Activated CD4-positive, alpha-beta T cell treated with anti-CD3 and anti-CD28 coated beads, Interleukin-2, Interleukin-4, amounts not matched to agents 100 ng/mL and 50 ng/mL, durations not matched to agents 16 hours and 8 hours (primary cell): ENCODE data around the gene DUSP11.
"Not testable (repeated sequence)": the region's sequence is repeated elsewhere in the genome, so short reads cannot be mapped to it uniquely, and the experiment has no call there.

Experiments
- DNase-seq: peaks from one replicate; pipeline ENCODE4 v3.0.0-alpha.2; 2020; ENCODE audit warnings: low spot score

The DUSP11 gene

DNA sequence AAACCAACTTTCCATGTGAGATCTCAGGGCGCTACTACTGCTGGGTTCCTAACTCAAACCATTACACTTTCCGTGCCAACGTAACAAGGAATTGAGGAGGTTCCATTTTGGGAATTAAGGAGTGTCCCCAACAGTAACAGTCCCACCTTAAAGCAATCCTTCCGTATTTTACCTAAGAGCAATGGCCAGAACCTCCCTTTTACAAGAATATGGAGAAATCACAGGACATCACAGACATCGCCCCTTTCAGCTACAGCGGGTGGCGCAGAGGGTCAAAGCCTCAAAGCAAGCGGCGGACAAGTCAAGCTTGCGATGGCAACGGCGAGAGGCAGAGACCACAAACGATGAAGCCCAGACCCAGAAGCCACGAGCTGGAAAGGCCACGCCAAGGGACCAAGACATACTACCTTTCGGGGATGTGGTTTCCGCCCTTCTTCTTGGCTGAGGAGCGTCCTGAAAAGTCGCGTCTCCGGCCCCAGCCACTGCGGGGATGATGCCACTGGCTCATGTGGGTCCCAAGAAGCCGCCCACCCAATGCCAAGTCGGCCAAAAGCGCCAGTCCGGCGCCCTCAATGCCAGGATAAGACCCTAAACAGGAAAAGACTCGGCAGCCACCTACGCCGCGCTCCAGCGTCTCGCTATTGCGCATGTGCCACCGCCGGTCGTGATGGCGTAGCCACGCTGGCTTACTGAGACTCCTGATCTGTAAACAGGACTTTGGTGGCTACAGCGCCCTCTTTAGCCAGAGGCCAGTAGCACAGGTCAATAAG lies at the start of gene DUSP11:
DUSP11 (minus strand) TSS at position 637 of the 770 bp plus-strand sequence; CDS start at position 508, 129 bp downstream.
- DNase-seq, result peak; percentile 98

DNA sequence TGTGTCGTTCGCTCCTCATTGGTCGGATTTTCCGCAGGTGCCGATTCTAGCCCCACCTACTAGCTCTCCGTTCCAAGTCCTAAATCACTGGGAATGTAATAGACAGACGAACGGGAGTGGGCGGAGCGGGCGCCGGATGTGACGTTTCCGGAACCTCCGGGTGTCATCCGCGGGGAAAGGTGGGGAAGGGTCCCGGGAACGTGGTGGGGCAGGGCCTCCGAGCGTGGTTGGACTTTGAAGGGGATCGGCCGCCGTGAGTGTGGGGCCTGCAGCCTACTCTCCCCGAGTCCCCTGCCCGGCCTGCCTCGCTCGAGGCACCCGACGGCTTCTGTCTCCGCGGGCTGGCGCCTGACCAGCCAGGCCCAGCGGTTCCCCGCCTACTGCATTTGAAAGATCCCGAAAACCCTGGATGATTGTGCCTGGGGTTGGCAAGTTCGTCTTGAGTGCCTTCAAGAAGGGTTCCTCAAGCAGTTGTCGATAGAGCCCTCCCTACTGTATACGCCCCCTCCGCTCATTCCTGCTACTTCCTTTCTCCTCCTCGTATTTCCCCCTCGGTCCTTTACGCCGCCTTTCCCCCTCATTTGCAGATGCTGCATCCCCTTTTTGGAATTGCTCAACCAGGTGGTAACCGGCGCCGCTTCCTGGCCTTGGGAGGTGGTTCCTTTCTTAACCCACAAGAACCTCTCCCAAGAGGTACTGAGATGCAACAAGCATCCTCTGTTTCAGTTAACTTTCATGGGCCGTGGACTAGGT lies 49.1 kb upstream of the DUSP11 start, which contains the start of gene STAMBP:
STAMBP (plus strand) TSS at position 144 of the 753 bp plus-strand sequence. CDS start 1,896 bp downstream, outside the sequence.
- DNase-seq, result peak; percentile 96

DNA sequence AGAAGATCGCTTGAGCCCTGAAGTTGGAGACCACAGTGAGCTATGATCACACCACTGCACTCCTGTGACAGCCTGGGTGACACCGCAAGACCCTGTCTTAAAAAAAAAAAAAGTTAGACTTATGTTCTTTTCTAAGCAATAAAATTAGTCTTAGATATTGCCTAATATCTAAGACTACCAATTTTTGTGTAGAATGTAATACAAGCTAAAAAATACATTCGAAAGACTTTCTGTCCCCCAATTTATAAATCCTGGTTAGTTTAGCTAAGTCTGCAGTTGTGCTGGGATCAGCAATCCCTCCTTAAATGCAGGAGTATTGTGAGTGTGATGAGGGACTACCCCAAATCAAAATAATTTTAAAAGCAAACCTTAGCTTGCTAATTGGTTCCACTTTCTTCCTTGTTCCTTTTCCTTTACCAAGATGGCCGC lies 48.5 kb upstream of the DUSP11 start:
- no peak for DNase-seq

DNA sequence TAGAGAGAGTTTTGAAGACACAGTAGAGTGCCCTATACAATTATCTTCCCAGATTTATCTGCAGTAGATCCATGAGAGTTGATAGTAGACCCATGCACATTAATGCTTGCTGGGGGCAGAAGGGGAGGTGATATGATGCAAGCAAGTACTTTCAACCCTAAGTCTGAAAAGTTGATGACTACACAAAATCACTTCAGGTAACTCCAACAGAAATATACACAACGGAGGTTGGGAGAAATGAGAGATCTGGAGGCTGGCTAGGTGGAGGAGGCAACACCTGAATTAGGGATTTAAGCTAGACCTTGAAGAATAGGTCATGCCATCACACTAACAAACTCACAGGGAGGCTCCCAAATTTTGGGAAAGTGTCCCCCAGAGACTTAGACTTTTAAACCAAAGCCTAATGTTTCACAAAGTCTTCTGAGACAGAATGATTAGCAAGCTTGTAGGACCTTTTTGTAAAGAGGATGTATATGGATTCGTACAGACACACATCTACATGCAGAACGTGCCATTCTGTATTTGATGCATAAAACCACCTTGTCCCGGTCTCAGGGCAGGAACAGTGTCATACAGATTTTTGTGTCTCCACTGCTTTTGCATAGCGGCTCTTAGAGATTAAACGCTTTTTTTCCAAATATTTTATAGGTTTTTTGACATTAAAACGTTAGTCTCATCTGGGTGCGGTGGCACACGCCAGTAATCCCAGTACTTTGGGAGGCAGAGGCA lies 47.9 kb upstream of the DUSP11 start:
- no peak for DNase-seq

DNA sequence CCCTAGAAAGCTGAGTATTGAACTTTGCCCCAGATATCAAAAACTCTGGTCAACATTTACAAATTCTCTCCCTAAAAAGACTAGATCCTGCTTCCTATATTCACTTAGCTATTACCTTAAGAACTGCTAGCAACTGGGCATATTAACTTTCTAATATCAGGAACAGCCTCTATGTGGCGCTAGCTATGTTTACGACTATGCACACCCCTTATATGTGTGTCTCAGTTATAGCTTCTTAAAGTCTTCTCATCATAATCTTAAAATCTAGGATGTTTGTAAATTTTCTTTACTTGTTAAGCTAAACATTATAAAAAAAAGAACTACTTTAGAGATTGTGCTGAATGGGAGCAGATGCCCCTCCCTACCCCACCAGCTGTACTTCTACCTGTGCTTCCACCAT lies 47.1 kb upstream of the DUSP11 start:
- peak; percentile 33 for DNase-seq

DNA sequence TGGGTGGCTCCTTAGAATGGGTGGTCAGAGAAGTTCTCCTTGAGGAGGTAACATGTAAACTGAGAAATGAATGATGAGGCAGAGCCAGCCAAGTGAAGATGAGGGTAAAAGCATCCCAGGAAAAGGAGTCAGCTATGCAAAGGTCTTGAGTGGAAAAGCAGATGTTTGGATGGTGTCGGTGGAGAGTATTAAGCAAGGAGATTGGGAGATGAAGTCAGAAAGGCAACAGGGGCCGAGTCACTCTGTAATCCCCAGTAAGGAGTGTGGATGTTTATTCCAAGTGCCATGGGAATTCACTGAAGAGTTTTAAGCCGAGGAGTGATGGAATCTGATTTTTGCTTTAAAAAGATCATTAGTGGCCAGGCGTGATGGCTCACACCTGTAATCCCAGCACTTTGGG lies 45.5 kb upstream of the DUSP11 start:
- no peak for DNase-seq

DNA sequence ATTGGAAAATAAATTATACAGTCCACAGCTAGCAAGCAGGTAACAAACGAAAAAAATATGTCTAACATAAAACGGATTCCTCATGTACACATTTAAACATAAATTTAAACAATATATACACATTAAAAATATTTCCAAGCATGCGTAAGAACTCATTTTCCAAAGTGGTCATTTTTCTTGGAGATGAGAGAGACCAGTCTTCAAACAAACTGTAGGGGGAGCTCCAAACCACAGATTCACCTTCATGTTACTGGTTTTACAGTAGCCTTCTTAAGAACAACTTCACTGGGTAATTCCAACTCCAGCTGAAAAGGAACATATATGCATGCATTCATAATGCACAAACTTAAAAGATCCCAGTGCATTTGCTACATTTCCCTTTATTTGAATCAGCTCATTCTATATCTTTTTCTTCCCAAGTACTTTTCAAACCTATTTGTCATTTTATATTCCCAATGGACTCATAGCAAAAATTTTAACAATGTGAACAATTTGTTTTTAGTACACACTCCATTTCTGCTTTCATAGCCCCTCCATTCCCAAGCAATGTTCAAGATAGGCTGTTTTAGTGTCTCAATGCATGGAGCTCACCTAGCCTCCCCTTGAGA lies 44.1 kb upstream of the DUSP11 start:
- peak; percentile 63 for DNase-seq

DNA sequence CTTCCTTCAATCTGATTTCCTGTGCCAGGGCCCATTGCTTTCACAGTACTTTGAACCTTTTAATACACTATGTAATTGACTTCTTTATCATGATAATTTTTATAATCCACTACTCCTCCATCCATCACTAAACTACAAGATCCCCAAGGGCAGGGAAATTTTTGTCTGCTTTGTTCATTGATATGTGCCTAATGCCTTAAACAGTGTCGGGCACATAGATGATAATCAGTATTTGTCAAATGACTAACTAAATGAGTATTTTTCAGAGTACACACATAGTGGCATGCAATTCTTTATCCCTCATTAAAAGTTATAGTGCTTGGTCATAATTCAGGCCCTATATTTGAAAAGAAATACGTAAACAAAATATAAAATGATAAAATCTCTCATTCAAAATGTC lies 43.5 kb upstream of the DUSP11 start:
- DNase-seq, result no peak

DNA sequence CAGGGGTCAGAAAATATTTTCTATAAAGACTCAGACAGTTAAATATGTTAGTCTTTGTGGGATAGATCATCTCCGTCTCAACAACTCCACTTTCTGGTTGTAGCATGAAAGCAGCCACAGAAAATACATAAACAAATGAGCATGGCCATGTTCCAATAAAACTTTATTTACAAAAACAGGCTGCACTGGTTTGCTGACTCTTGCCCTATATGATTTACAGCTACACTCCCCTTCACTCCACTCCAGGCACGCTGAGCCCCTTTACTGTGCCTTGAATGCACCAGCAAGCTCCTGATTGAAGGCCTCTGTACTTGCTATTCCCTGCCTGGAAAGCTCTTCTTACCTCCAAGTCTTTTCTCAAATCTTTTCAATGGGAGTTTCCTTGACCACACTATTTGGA lies 43.1 kb upstream of the DUSP11 start:
- DNase-seq, result no peak

DNA sequence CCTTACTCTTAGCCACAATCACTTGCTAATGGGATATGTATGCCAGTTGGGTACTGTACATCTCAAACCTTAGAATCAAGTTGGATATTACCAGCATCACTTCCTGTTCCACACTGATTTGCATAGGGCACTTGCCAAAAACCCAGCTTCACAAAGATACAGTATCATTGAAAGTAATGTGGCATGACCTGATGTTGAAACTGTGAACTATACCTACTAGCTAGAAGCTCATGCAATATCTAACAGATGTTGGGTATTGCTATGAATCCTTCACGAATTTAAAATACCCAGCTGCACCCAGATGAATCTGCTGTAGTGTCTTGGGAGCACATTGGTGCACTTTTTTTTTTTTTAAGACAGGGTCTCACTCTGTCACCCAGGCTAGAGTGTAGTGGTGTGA lies 42.4 kb upstream of the DUSP11 start:
- DNase-seq, result peak; percentile 31

DNA sequence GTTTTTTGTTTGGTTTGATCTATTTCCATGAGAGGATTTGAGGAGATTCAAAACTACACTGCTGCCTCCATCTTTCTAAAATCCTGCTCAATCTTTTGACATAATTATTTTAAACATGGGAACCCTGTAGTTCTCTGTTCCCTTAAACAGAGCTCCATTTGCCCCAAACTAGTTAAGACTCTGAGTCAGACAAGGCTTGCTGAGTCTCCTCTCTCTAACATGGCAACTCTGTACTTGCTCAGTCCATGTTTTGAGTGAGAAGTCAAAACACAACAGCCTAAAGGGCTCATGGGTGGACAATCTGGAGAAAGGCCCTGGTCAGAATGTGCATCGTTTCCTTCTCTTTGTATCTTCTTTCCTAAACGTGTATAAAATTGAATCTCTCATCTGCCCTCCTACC lies 41.8 kb upstream of the DUSP11 start:
- no peak for DNase-seq

DNA sequence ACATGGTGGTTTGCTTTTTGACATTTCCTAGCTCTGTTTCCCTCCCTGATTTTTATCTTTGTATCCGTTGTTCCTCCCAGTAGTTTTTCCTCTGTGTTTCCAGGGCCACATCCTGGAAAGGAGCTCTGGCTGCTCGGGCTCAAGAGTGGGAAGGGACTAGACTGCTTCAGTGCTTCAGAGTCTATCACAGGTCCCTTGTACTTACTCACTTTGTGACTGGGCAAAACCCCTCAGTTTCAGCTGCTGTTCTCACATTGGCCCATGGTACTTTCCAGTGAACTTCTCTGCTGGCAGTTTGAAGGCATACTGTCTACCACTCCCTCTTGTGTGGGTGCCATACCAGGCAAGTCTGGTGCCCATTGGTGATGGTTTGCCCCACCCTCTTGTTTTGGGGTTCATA lies 41.3 kb upstream of the DUSP11 start:
- peak; percentile 62 for DNase-seq

DNA sequence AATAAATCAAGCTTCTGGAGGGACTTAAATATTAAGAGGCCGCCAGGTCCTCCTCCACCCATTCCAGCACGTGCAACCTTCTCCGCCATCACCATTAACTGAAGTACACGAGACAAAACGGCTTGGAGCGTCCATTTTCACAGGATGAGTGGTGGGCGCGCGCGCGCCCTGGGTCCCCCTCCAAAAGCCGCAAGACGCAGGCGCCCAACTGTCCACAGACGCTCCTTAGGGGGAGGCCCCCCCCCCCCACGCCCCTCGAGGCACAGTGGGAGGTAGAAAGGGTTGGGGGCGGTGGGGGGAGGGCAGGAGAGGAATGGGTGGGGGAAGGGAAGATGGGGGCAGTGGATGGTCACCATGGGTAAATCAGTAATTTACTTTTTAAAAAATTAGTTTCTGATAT lies 38.4 kb upstream of the DUSP11 start:
- DNase-seq, result no peak

DNA sequence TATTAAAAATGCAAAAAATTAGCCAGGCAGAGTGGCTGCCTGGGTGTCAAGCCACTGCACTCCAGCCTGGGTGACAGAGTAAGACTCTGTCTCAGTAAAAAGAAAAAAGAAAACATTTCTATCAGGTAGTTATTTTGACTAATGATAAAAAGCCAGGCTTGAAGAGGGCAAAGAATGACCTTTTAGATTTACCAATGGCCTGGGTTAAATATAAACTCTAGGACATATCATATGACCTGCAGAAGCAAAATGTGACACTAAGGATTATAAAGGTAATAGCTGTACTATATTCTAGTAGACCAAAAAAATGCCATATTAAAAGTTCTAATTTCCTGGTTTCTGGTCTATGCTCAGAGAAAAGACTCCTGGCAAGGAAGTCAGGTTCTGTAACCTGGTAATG lies 32.7 kb upstream of the DUSP11 start:
- DNase-seq, result no peak

DNA sequence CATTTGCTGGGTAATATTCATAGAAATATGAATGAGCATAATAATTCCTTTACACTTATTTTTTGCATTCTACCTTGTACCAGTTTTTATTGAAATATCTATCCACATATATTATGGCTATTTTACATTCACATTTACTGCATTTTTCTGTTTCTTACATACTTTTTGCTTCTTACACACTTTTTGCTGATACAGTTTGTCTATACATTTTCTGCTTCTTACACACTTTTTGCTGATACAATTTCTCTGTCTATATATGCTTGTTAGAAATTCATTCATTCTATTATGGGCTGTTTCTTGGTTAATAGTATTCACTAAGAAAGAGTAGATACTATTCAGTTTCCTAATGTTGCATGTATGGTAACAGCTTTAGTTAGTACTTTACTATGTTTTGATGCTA lies 32.0 kb upstream of the DUSP11 start:
- no peak for DNase-seq

DNA sequence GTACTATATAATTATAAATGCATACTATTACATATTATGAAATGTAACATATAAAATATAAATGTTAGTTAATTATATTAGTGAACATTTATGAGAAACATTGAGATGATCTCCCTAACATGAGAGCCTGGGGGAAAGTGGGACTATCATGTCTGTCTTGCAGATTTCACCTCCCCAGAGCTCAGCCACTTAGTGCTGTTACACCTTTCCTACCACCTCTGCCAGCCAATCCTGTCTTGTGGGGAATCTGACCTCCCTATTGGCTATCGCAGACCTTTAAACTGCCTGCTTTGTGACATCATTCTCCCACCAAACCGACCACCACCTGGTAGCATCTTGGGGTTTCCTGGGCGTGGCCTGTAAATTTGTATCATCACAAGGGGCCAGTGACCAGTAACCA lies 4.0 kb upstream of the DUSP11 start, which contains the start of gene C2orf78:
C2orf78 (plus strand) TSS at position 301 of the 400 bp plus-strand sequence. CDS start 127 bp downstream, outside the sequence.
- not testable (repeated sequence) for DNase-seq

DNA sequence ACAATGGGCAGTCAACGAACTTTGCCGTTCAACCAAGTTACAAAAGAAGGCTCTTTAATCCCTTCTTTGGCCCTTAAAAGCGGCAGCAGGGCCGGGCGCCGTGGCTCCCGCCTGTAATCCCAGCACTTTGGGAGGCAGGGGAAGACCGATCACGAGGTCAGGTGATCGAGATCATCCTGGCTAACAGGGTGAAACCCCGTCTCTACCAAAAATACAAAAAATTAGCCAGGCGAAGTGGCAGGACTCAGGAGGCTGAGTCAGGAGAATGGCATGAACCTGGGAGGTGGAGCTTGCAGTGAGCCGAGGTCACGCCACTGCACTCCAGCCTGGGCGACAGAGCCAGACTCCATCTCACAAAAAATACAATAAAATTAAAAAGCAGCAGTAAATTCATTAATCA lies 3.5 kb upstream of the DUSP11 start:
- not testable (repeated sequence) for DNase-seq

DNA sequence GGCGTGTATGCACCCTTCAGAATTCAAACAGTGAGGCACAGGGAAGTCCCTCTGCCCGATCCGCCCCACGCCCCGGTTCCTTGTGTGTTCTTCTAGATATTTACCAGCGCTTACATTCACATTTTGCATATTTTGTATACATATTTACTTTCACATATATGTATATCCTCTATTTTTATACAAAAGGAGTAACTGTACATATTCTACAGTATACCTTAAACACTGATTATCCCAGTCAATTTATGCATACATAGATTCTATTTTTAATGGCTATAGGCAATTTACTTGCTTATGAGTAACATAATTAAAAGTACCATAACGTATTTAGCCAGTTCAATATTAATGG lies 307 bp upstream of the DUSP11 start:
- DNase-seq, result no peak

DNA sequence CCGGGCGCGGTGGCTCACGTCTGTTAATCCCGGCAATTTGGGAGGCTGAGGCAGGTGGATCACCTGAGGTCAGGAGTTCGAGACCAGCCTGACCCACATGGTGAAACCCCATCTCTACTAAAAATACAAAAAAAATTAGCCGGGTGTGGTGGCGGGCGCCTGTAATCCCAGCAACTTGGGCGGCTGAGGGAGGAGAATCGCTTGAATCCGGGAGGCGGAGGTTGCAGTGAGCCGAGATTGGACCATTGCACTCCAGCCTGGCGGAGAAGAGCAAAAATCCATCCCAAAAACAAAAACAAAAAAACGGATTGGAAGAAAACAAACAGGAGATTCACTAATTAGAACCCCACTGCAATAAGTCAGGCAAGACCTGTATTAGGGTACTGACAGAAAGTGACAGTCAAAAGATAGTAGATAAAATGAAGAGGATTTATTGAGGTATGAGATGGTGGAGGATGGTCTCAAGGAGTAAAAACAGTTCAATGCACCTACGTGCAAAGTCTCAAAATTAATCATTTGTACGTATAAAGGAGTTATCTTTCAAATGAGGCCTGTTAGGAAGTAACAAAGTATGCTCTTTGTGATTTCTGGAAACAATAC lies 936 bp downstream of the DUSP11 start:
- not testable (repeated sequence) for DNase-seq

DNA sequence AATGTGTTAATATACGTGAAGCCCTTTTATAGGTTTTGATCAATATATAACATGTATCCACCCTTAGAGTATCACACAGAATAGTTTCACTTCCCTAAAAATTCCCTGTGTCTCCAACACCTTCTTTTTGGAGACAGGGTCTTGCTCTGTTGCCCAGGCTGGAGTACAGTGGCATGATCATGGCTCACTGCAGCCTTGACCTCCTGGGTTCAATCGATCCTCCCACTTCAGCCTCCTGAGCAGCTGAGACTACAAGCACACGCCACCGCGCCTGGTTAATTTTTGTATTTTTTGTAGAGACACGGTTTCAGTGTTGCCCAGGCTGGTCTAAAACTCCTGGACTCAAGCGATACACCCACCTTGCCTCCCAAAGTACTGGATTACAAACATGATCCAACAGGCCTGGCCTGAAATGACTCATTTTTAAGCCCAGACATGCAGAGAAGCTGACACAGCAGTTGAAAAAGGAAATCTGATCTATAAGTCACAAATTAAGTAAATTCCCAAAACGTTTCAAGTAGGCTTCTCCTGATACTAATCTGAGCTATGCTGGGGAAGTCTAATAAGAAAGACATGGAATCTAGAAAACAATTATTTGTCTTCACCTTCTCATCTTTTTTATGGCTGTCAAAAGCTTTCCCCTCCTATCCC lies 2.9 kb downstream of the DUSP11 start:
- no peak for DNase-seq

DNA sequence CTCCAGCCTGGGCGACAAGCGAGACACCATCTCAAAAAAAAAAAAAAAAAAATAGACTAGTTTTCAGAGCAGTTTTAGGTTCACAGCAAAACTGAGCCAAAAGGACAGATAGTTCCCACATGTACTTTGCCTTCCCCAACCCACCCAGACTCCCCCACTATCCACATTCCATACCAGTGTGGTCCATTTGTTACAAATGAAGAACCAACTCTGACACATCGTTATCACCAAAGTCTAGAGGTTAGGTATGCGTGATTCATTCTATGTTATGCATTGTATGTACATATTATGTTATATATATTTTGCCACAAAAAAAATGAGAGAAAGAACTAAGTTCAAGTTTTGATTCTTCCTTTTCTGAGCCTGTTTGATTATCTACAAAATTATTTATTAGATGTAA lies 3.5 kb downstream of the DUSP11 start:
- DNase-seq, result no peak
